T-helper 17 cell (primary cell): ENCODE results near the gene NME9. TPM values are rescaled to one million over a fixed set of nuclear protein-coding genes. Genes with fewer than 3 reads are reported as not detected.

ENCODE experiments used
- total RNA-seq, 4 donors: library from RNA in 2 of 4; stranded (reverse) in 2 of 4; gene quantifications; one replicate each; pipeline ENCODE4 v1.2.3 and lab custom pipeline; 2022 to 2026

NME9 gene
- total RNA-seq, 2 donors from 2014 or later: 0.60 to 0.85 TPM

Other genes with a start within 250 kb of the NME9 start
- gene DZIP1L, start 214.2 kb downstream of the NME9 start, total RNA-seq: not detected
- gene A4GNT, start 197.5 kb downstream of the NME9 start, total RNA-seq: not detected
- 10 to 100 TPM; 19.5 TPM for gene DBR1, start 154.9 kb downstream of the NME9 start, total RNA-seq
- 10 to 100 TPM; 55.6 to 75.8 TPM for gene ARMC8, start 142.6 kb downstream of the NME9 start, total RNA-seq
- 1 to 10 TPM in 1 of 2 donors, under 1 TPM in 1; 0.13 to 1.6 TPM for gene MRAS, start 18.7 kb upstream of the NME9 start, total RNA-seq
- gene ESYT3, start 104.8 kb upstream of the NME9 start, total RNA-seq: under 1 TPM in 1 of 2 donors, not detected in 1; 0.40 TPM